Retinal pigment epithelial cell (primary cell): ENCODE data around the gene TCF3.

Source experiments
- DNase-seq: peaks from one replicate; pipeline ENCODE4 v3.0.0-alpha.2; 2010; ENCODE audit warnings: low read depth
- H3K4me3 ChIP-seq: 2 replicates; pipeline ENCODE4 v1.5.1; 2011; ENCODE audit warnings: mild to moderate bottlenecking, low read length, control low read depth, moderate library complexity
- CTCF ChIP-seq: conservative IDR thresholded peaks from 2 replicates; pipeline ENCODE4 v1.5.1; 2011; ENCODE audit warnings: low read depth, low read length, control low read depth, inconsistent platforms

The TCF3 gene

GRCh38 chr19:1585243-1585580 is 67.2 kb downstream of the TCF3 start:
- no peak for DNase-seq
- TF ChIP-seq CTCF: no peak
- no peak overlapping the region for H3K4me3 ChIP-seq

- no peak for TF ChIP-seq CTCF
- H3K4me3 ChIP-seq: no peak overlapping the region
- no peak for DNase-seq
Observed at GRCh38 chr19:1584500-1585242, 67.7 kb downstream of the TCF3 start.

GRCh38 chr19:1582201-1582600 is 70.2 kb downstream of the TCF3 start:
- no peak overlapping the region for H3K4me3 ChIP-seq
- no peak for DNase-seq
- no peak for TF ChIP-seq CTCF

GRCh38 chr19:1580957-1581356 is 71.5 kb downstream of the TCF3 start:
- no peak for DNase-seq
- no peak overlapping the region for H3K4me3 ChIP-seq
- TF ChIP-seq CTCF: no peak

GRCh38 chr19:1580382-1580781 is 72.0 kb downstream of the TCF3 start:
- TF ChIP-seq CTCF: no peak

GRCh38 chr19:1579222-1579621 is 73.2 kb downstream of the TCF3 start:
- DNase-seq: no peak
- TF ChIP-seq CTCF: no peak
- no peak overlapping the region for H3K4me3 ChIP-seq

More at GRCh38 chr19:1580382-1580781, 72.0 kb downstream of the TCF3 start:
- H3K4me3 ChIP-seq: no peak overlapping the region
- DNase-seq: no peak

- DNase-seq: no peak
- no peak overlapping the region for H3K4me3 ChIP-seq
- TF ChIP-seq CTCF: no peak
Observed at GRCh38 chr19:1577929-1578618, 74.3 kb downstream of the TCF3 start.
